ENCODE data around the gene NT5C. TPM values are rescaled to one million over a fixed set of nuclear protein-coding genes. Genes with fewer than 3 reads are reported as not detected.

Gene NT5C
- total RNA-seq: 100 to 1,000 TPM in 3 of 4 donors, 10 to 100 TPM in 1; 62.5 to 107 (median 105) TPM

DNA sequence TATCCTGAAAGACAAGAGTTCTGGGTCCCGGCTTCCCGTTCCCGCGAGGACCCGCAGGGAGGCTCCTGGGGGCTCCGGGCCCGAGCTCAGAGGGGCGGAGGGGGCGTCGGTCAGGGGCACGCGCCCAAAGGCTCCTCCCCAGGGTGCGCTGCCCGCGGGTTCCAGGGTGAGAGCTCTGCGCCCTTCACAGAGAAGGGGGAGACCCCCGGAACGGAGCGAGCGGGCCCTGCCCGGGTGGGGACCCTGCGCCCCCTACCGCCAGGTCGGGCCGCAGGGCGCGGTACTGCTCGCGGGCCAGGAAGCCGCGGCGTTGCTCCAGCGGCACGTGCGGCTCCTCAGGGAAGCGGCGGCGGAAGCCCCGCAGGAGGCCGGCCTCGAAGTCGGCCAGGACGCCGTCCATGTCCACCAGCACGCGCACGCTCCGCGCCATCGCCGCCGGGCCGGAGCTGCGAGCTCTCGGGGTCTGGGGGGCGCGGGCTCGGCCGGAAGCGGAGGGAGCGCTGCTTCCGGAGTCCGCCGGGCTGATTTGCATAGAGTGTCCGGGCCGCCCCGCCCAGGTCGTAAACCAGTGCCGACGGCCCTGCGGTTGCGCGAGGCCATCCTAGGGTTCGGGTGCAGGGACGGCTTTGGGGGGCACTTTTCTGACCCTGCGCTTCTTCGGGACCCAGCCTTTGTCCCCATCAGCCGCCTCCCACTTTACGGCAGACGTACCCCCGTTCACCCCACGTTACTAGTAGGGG, at the start of gene NT5C:
NT5C (minus strand) TSS at position 465 of the 740 bp plus-strand sequence; CDS start at position 430, 35 bp downstream.
- WGBS, 2 donors: 0 to 3% methylated on average over 21 to 36 of the region's 82 CpGs
- peak; percentile 45 to 95 for DNase-seq (ENCODE audit: low spot score in 2 of 2)
- TF ChIP-seq POLR2A (IDR thresholded peaks at IDR 0.05): no peak
- TF ChIP-seq, protein P1, sequence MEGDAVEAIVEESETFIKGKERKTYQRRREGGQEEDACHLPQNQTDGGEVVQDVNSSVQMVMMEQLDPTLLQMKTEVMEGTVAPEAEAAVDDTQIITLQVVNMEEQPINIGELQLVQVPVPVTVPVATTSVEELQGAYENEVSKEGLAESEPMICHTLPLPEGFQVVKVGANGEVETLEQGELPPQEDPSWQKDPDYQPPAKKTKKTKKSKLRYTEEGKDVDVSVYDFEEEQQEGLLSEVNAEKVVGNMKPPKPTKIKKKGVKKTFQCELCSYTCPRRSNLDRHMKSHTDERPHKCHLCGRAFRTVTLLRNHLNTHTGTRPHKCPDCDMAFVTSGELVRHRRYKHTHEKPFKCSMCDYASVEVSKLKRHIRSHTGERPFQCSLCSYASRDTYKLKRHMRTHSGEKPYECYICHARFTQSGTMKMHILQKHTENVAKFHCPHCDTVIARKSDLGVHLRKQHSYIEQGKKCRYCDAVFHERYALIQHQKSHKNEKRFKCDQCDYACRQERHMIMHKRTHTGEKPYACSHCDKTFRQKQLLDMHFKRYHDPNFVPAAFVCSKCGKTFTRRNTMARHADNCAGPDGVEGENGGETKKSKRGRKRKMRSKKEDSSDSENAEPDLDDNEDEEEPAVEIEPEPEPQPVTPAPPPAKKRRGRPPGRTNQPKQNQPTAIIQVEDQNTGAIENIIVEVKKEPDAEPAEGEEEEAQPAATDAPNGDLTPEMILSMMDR (IDR thresholded peaks at IDR 0.05): no peak
- intact Hi-C loops (cut with DNase I; ENCODE audit: low total_unique reads): no loop called here
- peak within 1 kb of the TSS; percentile 67 for H3K4me3 ChIP-seq (ENCODE audit: low read depth, poor library complexity, severe bottlenecking)

DNA sequence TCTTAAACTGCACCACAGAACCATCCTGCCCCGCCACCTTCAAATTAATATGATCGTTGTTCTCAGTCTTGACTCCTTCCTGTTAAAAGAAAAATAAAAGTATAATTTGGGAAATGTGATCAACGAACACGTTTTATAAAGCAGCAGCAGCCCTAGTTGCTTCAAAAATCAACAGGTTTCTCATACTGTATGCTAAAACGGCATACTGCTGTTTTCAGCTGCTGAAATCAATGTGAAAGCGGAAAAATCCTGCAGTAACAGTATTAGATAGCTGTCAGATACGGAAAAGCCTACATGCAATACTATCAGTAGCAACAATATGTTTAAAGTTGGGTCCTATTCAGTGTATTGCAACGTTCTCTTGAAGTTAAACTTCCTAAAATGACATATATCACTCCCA, 49.6 kb upstream of the NT5C start:
- TF ChIP-seq, protein P1 (IDR thresholded peaks at IDR 0.05): no peak
- no peak for TF ChIP-seq POLR2A (IDR thresholded peaks at IDR 0.05)
- WGBS, 2 donors: 5 to 8% methylated on average over 8 of the region's 8 CpGs
- intact Hi-C loops (cut with DNase I; ENCODE audit: low total_unique reads): no loop called here
- no peak for DNase-seq (ENCODE audit: low spot score in 2 of 2)
- no peak overlapping the region for H3K4me3 ChIP-seq (ENCODE audit: low read depth, poor library complexity, severe bottlenecking)

- no peak for TF ChIP-seq POLR2A (IDR thresholded peaks at IDR 0.05)
- TF ChIP-seq, protein P1 (IDR thresholded peaks at IDR 0.05): no peak
- intact Hi-C loops (cut with DNase I; ENCODE audit: low total_unique reads): loop anchor here (10.0 kb wide), 1 partner anchor 114 kb away; no protein-coding TSS in a partner anchor
- no peak for DNase-seq (ENCODE audit: low spot score in 2 of 2)
- H3K4me3 ChIP-seq (ENCODE audit: low read depth, poor library complexity, severe bottlenecking): no peak overlapping the region
- WGBS, 2 donors: 81 to 98% methylated on average over 6 of the region's 6 CpGs
These were observed 46.9 kb upstream of the NT5C start for GRCh38 chr17:75178453-75178852.

GRCh38 chr17:75176625-75177024, 45.1 kb upstream of the NT5C start:
- WGBS, 2 donors: 85 to 86% methylated on average over 5 of the region's 5 CpGs
- intact Hi-C loops (cut with DNase I; ENCODE audit: low total_unique reads): loop anchor here (10.0 kb wide), 1 partner anchor 112 kb away; no protein-coding TSS in a partner anchor
- no peak overlapping the region for H3K4me3 ChIP-seq (ENCODE audit: low read depth, poor library complexity, severe bottlenecking)

GRCh38 chr17:75174996-75175395, 43.5 kb upstream of the NT5C start:
- WGBS, 2 donors: 93 to 94% methylated on average over 11 of the region's 11 CpGs
- no peak overlapping the region for H3K4me3 ChIP-seq (ENCODE audit: low read depth, poor library complexity, severe bottlenecking)
- TF ChIP-seq POLR2A (IDR thresholded peaks at IDR 0.05): no peak
- TF ChIP-seq, protein P1 (IDR thresholded peaks at IDR 0.05): no peak
- intact Hi-C loops (cut with DNase I; ENCODE audit: low total_unique reads): loop anchor here (5.0 to 10.0 kb wide), 2 partner anchors 63 to 110 kb away; no protein-coding TSS in a partner anchor
- DNase-seq (ENCODE audit: low spot score in 2 of 2): no peak

More at GRCh38 chr17:75176625-75177024, 45.1 kb upstream of the NT5C start:
- TF ChIP-seq, protein P1 (IDR thresholded peaks at IDR 0.05): no peak
- TF ChIP-seq POLR2A (IDR thresholded peaks at IDR 0.05): no peak
- DNase-seq (ENCODE audit: low spot score in 2 of 2): no peak
